SH-SY5Y (cell line): Measurements from ENCODE around the gene RHOF.

Experiments
- GATA2 ChIP-seq: IDR thresholded peaks from 2 replicates; pipeline ENCODE4 v1.6.1; 2011; ENCODE audit warnings: mild to moderate bottlenecking, low read depth, low read length
- GATA3 ChIP-seq: IDR thresholded peaks from 2 replicates; pipeline ENCODE4 v1.6.1; 2011; ENCODE audit warnings: low read depth, mild to moderate bottlenecking, low read length, moderate library complexity

DNA sequence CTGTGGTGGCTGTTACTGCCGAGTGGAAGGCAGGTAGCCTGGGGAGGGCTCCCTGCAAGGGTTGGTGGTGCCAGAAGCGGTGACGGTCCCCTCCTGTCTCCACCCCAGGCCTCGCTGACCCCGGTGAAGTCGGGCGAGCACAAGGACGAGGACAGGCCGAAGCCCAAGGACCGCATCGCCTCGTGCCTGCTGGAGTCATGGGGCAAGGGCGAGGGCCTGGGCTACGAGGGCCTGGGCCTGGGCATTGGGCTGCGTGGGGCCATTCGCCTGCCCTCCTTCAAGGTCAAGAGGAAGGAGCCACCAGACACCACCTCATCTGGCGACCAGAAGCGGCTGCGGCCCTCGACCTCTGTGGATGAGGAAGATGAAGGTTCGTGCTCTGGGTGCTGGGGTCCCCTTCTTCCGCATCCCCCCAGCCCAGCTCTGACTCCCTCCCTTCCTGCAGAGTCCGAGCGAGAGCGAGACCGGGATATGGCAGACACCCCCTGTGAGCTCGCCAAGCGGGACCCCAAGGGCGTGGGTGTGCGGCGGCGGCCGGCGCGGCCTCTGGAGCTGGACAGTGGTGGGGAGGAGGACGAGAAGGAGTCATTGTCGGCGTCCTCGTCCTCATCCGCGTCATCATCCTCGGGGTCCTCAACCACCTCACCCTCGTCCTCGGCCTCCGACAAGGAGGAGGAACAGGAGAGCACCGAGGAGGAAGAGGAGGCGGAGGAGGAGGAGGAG lies 23.6 kb upstream of the RHOF start:
- TF ChIP-seq GATA3 (no peak), GATA2 (no peak)
